Natural killer cell (primary cell): ENCODE data around the gene UBAP2L. TPM values are rescaled to one million over a fixed set of nuclear protein-coding genes. Genes with fewer than 3 reads are reported as not detected.

Source experiments
- ATAC-seq, 3 donors: fragments of 150-1000 bp in 2 of 3; fragments of 200-7000 bp in 1 of 3; cut with Tn5 transposase; 1 replicate in 1 of 3; 2 replicates in 2 of 3; pipeline ENCODE4 v1.10.0; 2021; ENCODE audit warnings: mild to moderate bottlenecking in 2 of 3, moderate library complexity in 2 of 3
- DNase-seq, 2 donors: peaks; one replicate each; pipeline versions ENCODE4 v3.0.0 to v3.0.0-alpha.2; 2013 to 2021; ENCODE audit warnings: mixed read lengths in 1 of 2
- H3K27ac ChIP-seq: one replicate; pipeline ENCODE4 v1.5.1; 2013; ENCODE audit warnings: mild to moderate bottlenecking, low read length
- H3K27me3 ChIP-seq: one replicate; pipeline ENCODE4 v1.6.1; 2013; ENCODE audit warnings: low read length; ENCODE audit not compliant: control insufficient read depth, insufficient read depth
- H3K36me3 ChIP-seq: one replicate; pipeline ENCODE4 v1.6.1; 2013; ENCODE audit warnings: low read length; ENCODE audit not compliant: control insufficient read depth, insufficient read depth
- H3K4me1 ChIP-seq: one replicate; pipeline ENCODE4 v1.6.1; 2013; ENCODE audit warnings: low read length; ENCODE audit not compliant: control insufficient read depth, insufficient read depth
- H3K4me3 ChIP-seq: one replicate; pipeline ENCODE4 v1.5.1; 2013; ENCODE audit warnings: low read length
- H3K9me3 ChIP-seq: one replicate; pipeline ENCODE4 v1.6.1; 2013; ENCODE audit warnings: low read length; ENCODE audit not compliant: control insufficient read depth, insufficient read depth
- H3K27ac Mint-ChIP-seq, 2 donors: one replicate each; pipeline ENCODE4 v1.8.0; 2022; ENCODE audit warnings: mild to moderate bottlenecking in 2 of 2, mixed read lengths in 2 of 2, moderate library complexity in 1 of 2
- H3K27me3 Mint-ChIP-seq, 2 donors: one replicate each; pipeline ENCODE4 v1.8.0; 2022; ENCODE audit warnings: low read depth in 2 of 2, mixed read lengths in 2 of 2
- H3K36me3 Mint-ChIP-seq: one replicate; pipeline ENCODE4 v1.8.0; 2022; ENCODE audit warnings: mixed read lengths
- H3K4me1 Mint-ChIP-seq, 2 donors: one replicate each; pipeline ENCODE4 v1.8.0; 2022; ENCODE audit warnings: mixed read lengths in 2 of 2
- H3K4me3 Mint-ChIP-seq: one replicate; pipeline ENCODE4 v1.8.0; 2022; ENCODE audit warnings: mild to moderate bottlenecking, moderate library complexity, mixed read lengths
- H3K9me3 Mint-ChIP-seq, 2 donors: one replicate each; pipeline ENCODE4 v1.8.0; 2022; ENCODE audit warnings: mixed read lengths in 2 of 2
- WGBS: methylation state at CpG from one replicate; pipeline ENCODE4 v1.1.7; 2013; ENCODE audit warnings: missing lambda C conversion rate; ENCODE audit not compliant: insufficient coverage; 5-methylcytosine and 5-hydroxymethylcytosine counted together
- intact Hi-C: fragments of 100-400 bp; cut with micrococcal nuclease; formaldehyde crosslinking; loops from one replicate; pipeline ENCODE4 v1.14.2; 2022
- total RNA-seq, 4 donors: library from RNA; stranded (reverse); fragments of 120-200 nt in 1 of 4; gene quantifications; one replicate each; pipeline versions ENCODE4 v1.2.3 to v1.2.4, GENCODE V29; 2013 to 2022
- TF ChIP-seq, protein P1 (sequence below): fragments of 200-600 bp; IDR thresholded peaks from one replicate; pipeline ENCODE4 v1.8.0; 2022; ENCODE audit warnings: antibody characterized with exemption

Gene UBAP2L
- total RNA-seq, 3 donors from 2014 or later (not counting 1 experiment from before 2014, with no cell fraction given) = 195 to 220 (median 218) TPM

DNA sequence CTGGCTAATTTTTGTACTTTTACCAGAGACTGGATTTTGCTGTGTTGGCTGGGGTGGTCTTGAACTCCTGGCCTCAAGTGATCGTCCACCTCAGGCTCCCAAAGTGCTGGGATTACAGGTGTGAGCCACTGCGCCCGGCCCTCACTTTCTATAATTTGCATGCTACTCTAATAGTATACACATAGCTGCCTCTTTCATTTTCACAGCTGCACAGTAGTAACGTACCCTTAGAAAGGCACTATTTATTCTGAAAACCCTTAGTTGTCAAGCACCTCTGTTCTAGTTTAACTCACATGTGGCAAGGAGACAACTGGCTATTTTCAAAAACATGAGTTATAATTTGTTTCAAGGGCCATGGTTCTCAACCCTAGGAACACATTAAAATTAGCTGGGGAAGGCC, 46.1 kb upstream of the UBAP2L start:
- Mint-ChIP-seq H3K4me3 (no peak overlapping the region), H3K27ac (peak overlapping the region; percentile 40 to 92), H3K27me3 (no peaks in the 10 kb centered on the region), H3K4me1 (peaks cover 60 to 69% of the 10 kb centered on the region in 2 donors), H3K9me3 (no peaks in the 10 kb centered on the region), H3K36me3 (peaks cover 32% of the 10 kb centered on the region)
- no peaks in the 10 kb centered on the region for H3K27me3 ChIP-seq
- no peak overlapping the region for H3K27ac ChIP-seq
- H3K9me3 ChIP-seq = no peaks in the 10 kb centered on the region
- WGBS = 85% methylated on average over 4 of the region's 4 CpGs
- TF ChIP-seq, protein P1, sequence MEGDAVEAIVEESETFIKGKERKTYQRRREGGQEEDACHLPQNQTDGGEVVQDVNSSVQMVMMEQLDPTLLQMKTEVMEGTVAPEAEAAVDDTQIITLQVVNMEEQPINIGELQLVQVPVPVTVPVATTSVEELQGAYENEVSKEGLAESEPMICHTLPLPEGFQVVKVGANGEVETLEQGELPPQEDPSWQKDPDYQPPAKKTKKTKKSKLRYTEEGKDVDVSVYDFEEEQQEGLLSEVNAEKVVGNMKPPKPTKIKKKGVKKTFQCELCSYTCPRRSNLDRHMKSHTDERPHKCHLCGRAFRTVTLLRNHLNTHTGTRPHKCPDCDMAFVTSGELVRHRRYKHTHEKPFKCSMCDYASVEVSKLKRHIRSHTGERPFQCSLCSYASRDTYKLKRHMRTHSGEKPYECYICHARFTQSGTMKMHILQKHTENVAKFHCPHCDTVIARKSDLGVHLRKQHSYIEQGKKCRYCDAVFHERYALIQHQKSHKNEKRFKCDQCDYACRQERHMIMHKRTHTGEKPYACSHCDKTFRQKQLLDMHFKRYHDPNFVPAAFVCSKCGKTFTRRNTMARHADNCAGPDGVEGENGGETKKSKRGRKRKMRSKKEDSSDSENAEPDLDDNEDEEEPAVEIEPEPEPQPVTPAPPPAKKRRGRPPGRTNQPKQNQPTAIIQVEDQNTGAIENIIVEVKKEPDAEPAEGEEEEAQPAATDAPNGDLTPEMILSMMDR = no peak
- peaks cover 62% of the 10 kb centered on the region for H3K36me3 ChIP-seq
- ATAC-seq = no peak
- no peak overlapping the region for H3K4me3 ChIP-seq
- peaks cover 35% of the 10 kb centered on the region for H3K4me1 ChIP-seq
- DNase-seq = no peak
- intact Hi-C loops = no loop called here

DNA sequence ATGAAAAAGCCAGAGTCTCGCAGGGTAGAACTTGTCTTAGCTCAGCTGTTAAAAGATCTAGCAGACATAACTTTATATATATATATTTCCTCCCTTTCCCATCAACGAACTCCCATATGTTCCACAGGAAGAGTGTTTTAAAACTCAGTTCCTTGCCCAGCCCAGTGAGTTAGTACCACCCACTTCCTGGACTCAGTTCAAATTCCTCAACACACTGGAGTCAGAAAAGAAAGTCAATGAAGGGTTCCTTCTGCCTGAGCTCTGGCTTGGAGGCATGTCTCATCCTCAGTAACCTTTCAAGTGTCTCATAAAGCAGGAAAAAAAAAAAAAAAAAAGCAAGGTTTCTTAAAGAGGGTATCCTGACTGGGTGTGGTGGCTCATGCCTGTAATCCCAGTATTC, 44.4 kb upstream of the UBAP2L start:
- TF ChIP-seq, protein P1 = no peak
- H3K27me3 Mint-ChIP-seq = no peaks in the 10 kb centered on the region
- peaks cover 45% of the 10 kb centered on the region for H3K36me3 ChIP-seq
- no peaks in the 10 kb centered on the region for H3K9me3 Mint-ChIP-seq
- peaks cover 60 to 72% of the 10 kb centered on the region in 2 donors for H3K4me1 Mint-ChIP-seq
- H3K27me3 ChIP-seq = no peaks in the 10 kb centered on the region
- ATAC-seq (no peak), DNase-seq (peak in 1 of 2 donors; percentile 33)
- intact Hi-C loops = no loop called here
- peak overlapping the region; percentile 92 to 97 for H3K27ac Mint-ChIP-seq
- H3K36me3 Mint-ChIP-seq = peaks cover 16% of the 10 kb centered on the region
- 14% methylated on average over 2 of the region's 2 CpGs for WGBS
- peaks cover 50% of the 10 kb centered on the region for H3K4me1 ChIP-seq
- H3K27ac ChIP-seq = no peak overlapping the region
- peak overlapping the region; percentile 52 for H3K4me3 Mint-ChIP-seq
- H3K9me3 ChIP-seq = no peaks in the 10 kb centered on the region
- H3K4me3 ChIP-seq = no peak overlapping the region

DNA sequence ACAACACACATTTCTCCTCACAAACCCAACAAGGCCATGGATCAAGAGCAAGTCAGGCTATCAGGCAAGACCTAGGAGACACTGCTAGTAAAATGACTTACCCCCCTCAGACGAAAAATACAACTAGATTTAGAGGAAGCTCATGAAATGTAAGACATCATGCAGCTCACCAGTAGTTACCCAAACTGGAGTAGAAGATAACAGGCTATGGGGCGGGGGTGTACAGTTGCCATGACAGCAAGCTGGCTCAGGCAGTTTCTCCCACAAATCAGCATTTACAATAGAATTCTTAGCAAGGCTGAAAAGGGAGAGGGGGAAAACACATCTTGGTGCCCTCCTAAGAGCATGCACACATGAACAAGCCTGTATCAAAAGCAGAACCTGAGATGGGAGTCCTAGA, 42.7 kb upstream of the UBAP2L start:
- Mint-ChIP-seq H3K9me3 (no peaks in the 10 kb centered on the region), H3K27ac (peak overlapping the region; percentile 92 to 97), H3K4me3 (peak overlapping the region; percentile 60), H3K27me3 (no peaks in the 10 kb centered on the region), H3K4me1 (peaks cover 68 to 72% of the 10 kb centered on the region in 2 donors), H3K36me3 (peaks cover 5% of the 10 kb centered on the region)
- Histone ChIP-seq H3K36me3 (peaks cover 28% of the 10 kb centered on the region), H3K4me3 (no peak overlapping the region), H3K9me3 (no peaks in the 10 kb centered on the region), H3K4me1 (peaks cover 59% of the 10 kb centered on the region), H3K27me3 (no peaks in the 10 kb centered on the region), H3K27ac (peak overlapping the region; percentile 28)
- DNase-seq = no peak
- intact Hi-C loops = no loop called here
- WGBS = 8% methylated on average over 2 of the region's 2 CpGs
- ATAC-seq = no peak
- TF ChIP-seq, protein P1 = no peak
